Medulla oblongata (tissue), 1 donor: ENCODE results near the gene EGLN2.
"Not testable (repeated sequence)": the region's sequence is repeated elsewhere in the genome, so short reads cannot be mapped to it uniquely, and the experiment has no call there.

ENCODE experiments used
- DNase-seq: peaks from one replicate; pipeline ENCODE4 v3.0.0-alpha.2; 2015; ENCODE audit errors: extremely low spot score

EGLN2 gene

DNA sequence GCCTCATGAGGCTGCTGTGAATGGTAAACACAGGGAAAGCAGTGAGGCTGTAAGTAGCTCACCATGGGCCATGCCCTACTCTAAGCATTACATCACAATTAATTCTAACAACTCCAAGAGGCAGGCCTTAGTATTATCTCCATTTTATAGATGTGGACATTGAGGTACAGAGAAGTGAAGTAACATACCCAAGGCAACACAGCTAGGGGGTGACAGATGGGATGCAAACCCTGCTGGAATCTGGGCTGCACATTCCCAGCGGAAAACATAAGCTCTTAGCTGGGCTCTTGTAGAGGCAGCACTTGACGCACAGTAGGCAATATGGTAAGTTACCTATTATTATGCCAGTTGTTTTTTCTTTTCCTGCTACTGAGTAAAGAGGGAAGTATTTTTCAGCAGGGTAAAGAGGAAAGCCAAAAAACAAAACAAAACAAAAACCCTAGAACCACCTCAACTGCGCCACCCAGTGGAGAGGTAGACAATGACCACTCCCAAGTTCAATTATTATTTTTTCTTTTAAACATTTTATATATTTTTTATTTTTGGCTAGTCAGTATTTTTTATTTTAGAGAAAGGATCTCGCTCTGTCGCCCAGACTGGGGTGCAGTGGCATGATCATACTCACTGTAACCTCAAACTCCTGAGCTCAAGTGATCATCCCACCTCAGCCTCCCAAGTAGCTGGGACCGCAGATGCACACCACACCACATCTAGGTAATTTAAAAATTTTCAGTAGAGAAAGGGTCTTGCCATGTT lies 20.7 kb downstream of the EGLN2 start:
- peak; percentile 67 for DNase-seq

DNA sequence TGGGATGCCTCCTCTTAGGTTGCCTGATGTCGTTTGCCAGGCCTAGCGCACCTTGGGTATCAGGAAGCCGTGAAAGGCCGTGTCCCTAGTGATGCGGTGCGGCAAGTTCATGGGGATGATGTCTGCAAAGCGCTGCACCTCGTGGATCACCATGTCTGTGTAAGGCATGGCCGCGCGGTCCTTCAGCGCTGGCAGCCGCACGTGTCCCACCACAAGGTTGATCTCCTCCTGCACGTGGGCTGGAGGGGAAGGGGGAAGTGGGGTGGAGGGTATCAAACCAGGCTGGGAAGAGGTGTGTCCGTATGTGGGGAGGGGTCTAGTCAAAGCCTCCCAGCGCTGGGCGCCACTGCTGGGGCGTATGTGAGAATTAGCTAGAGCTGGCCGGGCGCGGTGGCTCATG lies 23.2 kb downstream of the EGLN2 start:
- no peak for DNase-seq

DNA sequence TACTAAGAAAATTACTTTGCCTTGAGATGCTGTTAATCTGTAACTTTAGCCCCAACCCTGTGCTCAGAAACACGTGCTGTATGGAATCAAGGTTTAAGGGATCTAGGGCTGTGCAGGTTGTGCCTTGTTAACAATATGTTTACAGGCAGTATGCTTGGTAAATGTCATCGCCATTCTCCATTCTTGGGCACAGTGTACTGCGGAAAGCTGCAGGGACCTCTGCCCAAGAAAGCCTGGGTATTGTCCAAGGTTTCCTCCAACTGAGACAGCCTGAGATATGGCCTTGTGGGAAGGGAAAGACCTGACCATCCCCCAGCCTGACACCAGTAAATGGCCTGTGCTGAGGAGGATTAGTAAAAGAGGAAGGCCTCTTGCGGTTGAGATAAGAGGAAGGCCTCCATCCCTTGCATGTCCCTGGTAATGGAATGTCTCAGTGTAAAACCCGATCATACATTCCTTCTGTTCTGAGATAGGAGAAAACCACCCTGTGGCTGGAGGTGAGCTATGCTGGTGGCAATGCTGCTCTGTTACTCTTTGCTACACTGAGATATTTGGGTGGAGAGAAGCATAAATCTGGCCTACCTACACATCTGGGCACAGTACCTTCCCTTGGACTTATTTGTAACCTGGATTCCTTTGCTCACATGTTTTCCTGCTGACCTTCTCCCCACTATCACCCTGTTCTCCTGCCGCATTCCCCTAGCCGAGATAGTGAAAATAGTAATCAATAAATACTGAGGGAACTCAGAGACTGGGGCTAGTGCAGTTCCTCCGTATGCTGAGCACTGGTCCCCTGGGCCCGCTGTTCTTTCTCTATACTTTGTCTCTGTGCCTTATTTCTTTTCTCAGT lies 23.9 kb downstream of the EGLN2 start:
- peak; percentile 53 for DNase-seq

DNA sequence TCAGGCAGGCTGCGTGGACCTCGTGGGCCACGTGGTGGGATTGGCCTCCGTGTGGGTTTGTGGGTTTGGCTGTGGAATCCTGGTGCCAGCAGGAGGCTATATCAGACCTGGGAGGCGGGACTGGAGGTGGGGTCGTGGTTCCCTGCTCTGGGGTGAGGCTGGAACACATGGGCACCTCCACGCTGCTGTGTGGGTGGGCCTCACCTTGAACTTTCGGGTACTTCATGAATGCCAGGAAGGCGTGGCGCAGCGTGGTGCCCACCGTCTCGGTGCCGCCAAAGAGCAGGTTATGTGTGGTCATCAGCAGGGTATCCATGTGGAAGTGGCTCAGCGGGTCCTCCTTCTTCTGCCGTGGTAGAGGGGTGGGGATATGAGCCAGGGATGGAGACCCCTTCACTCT lies 25.9 kb downstream of the EGLN2 start:
- DNase-seq, result not testable (repeated sequence)

DNA sequence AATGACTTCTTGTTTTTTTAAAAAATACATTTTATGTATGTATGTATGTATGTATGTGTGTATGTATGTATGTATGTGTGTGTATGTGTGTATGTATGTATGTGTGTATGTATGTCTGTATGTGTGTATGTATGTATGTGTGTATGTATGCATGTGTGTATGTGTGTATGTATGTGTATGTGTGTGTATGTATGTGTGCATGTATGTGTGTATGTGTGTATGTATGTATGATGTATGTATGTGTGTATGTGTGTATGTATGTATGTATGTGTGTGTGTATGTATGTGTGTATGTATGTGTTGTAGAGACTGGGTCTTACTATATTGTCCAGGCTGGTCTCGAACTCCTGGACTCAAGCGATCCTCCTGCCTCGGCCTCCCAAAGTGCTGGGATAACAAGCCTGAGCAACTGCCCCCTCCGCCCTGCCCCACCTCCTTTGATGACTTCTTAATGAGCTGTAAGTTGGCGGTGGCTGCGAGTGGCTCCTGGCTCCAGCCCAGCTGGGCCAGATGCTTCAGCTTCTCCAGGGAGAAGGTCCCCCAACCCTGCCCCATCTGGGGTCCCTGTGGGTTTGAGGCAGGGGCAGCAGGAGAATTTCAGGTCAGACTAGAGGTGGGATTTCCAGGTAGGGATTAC lies 26.6 kb downstream of the EGLN2 start:
- DNase-seq, result not testable (repeated sequence)

DNA sequence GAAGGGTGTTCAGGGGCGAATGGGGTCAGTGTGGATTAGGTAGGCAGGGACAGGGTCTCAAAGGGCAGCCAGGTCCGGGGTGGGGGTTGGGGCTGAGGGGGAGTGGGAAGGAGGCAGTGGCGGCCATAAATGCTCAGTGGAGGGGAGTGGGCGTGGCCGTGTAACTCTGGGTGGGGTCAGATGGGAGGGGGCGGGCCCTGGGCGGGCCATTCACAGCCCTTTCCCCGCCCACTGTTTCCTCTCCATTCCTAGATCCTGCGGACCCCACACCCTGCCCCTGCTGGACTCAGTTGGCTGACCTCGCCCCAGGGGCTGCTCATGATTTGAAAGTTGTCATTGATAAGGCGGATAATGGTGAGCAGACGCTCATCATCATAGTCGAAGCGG lies 27.3 kb downstream of the EGLN2 start:
- DNase-seq, result not testable (repeated sequence)

DNA sequence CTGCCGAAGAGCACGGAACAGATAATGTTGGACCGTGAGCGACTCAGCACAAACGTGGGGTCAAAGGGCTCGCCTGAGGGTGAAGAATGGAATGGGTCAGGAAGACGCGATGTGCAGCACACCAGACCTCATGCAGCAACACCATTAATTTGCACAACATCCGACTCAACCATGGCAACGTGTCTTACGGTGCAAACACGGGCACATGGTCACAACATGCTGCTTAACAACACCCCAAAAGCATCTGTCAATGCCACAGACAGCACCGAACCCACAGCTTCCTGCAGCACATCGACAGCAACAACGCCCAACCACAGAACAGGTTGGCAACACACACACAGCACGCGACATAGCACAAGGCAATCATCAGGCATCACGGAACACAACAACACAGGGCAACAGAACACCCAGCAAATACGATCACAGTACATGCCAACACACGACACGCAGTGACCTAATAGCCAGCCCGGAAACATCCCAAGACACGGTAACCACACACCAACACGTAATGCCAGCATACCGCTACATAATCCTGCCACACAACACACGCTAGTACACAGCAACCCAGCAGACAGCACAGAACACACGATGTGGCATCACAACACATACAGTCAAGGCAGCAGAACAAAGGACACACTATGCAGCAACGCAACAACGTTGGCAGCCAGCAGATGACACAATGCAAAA lies 27.9 kb downstream of the EGLN2 start:
- not testable (repeated sequence) for DNase-seq

DNA sequence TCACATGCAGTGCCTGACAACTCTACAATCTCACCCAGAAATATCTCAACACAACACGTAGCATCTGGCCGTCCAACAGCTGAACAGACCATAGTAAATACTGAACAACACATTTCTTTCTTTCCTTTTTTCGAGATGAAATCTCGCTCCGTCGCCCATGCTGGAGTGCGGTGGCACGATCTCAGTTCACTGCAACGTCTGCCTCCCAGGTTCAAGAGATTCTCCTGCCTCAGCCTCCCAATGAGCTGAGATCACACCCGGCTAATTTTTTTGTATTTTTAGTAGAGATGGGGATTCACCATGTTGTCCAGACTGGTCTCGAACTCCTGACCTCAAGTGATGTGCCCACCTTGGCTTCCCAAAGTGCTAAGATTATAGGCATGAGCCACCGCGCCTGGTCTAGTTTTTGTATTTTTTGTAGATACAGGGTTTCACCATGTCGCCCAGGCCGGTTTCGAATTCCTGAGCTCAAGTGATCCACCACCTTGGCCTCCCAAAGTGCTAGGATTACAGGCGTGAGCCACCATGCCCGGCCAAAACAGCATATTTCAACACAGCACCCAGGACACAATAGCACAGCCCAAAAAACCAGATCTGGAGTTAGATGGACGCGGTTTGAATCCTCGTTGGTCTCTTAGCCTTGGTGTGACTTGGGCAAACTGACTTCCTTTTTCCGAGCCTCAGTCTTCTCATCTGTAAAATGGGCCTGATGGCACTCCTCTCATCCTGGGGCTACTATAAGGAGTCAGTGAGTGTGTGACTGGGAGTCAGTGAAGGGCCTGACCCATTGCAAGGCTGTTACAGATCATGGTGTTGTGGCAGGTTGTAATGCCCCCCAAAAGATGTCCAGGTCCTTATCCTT lies 28.6 kb downstream of the EGLN2 start:
- no peak for DNase-seq

DNA sequence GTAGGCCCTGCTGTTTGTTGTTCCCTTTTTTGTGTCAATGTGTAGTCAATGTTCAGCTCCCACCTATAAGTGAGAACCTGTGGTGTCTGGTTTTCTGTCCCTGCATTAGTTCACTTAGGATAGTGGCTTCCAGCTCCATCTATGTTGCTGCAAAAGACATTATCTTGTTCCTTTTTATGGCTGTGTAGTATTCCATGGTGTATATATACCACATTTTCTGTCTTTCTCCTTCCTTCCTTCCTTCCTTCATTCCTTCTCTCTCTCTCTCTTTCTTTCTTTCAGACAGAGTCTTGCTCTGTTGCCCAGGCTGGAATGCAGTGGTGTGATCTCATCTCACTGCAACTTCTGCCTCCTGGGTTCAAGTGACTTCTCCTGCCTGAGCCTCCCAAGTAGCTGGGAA lies 30.2 kb downstream of the EGLN2 start:
- no peak for DNase-seq

DNA sequence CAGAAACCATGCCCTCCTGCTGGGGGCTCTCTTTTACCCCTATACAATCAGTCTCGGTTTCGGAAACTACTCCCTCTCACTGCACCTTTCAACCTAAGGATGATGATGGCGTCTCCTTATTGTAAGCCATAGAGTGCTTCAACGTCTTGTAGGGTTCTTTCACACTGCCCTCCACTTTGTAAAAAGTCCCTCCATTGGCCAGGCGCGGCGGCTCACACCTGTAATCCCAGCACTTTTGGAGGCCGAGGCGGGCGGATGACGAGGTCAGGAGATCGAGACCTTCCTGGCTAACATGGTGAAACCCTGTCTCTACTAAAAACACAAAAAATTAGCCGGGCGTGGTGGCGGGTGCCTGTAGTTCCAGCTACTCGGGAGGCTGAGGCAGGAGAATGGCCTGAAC lies 31.8 kb downstream of the EGLN2 start:
- not testable (repeated sequence) for DNase-seq

DNA sequence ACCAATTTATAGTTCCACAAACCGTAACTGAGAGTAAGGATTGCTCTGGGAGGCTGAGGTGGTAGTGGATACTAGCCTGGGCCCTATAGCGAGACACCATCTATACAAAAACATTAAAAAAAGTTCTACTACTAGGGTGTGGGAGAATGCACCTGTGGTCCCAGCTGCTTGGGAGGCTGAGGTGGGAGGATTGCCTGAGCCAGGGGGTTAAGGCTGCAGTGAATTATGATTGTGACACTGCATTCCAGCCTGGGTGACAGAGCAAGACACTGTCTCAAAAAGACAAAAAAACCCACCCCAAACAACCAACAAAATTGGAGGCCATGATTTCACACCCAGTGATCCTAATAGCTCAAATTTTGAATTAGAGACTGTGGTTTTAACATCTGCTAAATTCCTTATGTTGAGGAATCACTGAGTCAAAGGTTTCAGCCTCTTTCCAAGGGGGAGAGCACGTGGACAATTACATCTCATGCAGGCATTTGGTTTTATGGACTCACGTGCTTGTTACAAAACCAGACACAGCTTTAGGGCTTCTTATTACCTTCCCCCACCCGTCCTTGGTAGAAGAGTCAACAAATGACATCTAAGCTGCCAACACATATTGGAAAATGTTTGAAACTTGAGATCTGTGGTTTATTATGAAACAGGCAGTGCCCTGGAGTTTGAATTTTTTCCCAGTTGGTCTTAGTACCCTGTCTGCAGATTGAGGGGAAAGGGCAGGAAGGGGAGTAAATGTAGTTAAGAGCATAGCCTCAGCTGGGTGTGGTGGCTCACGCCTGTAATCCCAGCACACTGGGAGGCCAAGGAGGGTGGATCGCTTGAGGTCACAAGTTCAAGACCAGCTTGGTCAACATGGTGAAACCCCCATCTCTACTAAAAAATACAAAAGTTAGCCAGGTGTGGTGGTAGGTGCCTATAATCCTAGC lies 32.8 kb downstream of the EGLN2 start:
- no peak for DNase-seq

DNA sequence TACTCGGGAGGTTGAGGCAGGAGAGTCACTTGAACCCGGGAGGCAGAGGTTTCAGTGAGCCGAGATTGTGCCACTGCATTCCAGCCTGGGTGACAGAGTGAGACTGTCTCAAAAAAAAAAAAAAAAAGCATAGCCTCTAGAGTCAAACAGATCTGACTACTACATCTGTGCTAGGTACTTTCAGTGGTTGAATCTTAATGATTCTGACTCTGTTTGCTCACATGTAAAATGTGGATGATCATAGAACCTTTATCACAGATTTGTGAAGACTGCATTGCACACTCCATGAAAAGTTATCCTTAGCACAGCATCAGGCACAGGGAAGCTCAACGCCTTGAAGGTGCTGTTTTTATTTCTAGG lies 33.4 kb downstream of the EGLN2 start:
- not testable (repeated sequence) for DNase-seq

DNA sequence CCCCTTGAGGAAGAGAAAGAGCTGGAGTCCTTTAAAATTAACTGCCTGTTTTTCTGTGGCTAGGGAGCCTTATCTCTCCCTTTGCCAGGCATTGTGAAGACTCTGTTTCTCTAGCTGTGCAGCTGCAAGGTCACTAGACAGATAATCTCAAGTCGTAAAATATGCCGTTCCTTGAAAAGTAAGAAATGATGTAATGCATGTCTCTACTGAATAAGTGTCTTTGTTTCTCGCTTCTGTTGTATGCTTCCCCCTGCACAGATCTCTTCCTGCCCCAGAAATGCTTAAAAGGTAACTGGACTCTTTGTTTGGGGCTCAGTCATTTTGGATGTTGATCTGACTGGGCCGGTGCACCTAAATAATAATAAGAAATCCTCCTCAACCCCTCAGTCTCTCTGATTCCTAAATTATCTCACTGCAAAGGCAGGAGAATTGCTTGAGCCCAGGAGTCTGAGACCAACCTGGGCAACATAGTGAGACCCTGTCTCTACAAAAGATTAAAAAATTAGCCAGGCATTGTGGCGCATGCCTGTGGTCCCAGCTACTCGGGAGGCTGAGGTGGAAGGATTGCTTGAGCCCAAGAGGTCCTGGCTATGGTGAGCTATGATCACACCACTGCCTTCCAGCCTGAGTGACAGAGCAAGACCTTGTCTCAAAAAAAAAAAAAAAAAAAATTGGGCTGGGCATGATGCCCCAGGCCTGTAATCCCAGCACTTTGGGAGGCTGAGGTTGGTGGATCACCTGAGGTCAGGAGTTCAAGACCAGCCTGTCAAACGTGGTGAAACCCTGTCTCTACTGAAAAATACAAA lies 34.9 kb downstream of the EGLN2 start:
- not testable (repeated sequence) for DNase-seq

DNA sequence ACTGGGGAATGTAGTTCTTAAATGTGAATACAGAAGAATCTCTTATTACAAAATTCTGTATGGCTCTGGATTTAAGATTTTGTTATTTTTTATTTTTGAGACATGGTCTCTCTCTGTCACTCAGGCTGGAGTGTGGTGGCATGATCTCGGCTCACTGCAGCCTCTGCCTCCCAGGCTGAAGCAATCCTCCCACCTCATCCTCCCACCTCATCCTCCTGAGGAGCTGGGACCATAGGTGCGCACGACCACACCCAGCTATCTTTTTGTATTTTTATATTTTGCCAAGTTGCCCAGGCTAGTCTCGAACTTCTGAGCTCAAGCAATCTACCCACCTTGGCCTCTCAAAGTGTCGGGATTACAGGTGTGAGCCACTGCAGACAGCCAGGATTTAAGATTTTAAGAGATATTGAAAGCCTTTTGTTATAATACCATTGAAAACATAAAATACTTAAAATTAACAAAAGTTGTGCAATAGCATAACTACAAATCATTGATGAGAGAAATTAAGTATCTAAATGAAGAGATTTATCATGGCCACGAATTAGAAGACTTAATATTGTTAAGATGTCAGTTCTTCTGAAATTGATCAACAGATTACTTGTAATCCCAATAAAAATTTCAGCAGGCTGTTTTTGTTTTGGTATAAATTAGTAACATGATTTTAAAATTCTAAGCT lies 37.9 kb downstream of the EGLN2 start:
- DNase-seq, result no peak

DNA sequence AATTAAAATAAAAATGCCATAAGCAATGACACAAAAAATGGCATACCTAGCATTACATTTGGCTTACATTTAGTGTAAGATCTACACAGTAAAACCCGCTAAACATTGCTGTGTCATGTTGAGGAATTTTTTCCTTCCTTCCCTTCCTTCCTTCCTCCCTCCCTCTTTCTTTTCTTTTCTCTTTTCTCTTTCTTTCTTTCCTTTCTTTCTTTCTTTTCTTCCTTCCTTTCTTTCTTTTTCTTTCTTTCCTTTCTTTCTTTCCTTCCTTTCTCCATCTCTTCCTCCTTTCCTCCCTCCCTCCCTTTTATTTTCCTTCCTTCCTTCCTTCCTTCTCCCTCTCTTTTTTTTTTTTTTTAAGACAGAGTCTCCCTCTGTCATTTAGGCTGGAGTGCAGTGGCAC lies 39.5 kb downstream of the EGLN2 start:
- not testable (repeated sequence) for DNase-seq

DNA sequence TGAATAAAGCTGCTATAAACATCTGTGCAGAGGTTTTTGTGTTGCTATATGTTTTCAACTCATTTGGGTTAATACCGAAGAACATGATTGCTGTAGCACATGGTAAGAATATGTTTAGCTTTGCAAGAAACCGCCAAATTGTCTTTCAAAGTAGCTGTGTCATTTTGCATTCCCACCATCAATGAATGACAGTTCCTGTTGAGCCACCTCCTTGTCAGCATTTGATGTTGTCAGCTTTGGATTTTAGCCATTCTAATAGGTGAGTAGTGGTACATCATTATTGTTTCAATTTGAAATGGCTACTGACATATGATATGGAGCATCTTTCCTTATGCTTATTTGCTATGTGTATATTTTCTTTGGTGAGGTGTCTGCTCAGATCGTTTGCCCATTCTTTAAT lies 43.0 kb downstream of the EGLN2 start:
- not testable (repeated sequence) for DNase-seq

DNA sequence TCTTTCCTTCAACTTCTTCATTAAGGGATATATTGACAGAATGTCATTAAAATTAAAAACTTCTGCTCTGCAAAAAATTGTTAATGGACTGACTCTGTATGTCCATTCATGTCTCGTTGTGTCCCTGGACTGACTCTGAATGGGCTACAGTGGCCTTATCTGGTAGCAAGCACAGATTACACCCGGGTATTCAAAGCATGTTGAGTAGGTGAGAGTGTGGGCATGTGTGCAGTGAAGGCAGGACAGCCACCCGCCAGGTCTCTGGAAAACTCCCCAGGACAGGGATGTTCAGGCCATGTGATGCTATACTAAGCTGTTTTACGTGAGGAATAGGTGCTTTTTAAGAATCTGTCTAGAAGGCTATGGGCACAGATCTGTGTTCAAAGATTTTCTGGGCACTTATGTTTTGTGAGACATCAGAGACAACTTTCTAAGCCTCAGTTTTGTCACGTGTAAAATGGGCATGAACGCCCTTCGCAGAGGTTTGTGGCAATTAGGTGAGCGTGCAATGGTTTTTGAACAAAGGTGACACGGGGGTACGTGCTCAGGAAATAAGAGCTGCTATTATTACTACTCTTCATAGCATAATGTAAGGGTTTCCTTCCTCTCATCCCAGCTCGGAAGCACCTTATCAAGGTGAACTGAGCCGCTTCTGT lies 44.1 kb downstream of the EGLN2 start:
- DNase-seq, result not testable (repeated sequence)

DNA sequence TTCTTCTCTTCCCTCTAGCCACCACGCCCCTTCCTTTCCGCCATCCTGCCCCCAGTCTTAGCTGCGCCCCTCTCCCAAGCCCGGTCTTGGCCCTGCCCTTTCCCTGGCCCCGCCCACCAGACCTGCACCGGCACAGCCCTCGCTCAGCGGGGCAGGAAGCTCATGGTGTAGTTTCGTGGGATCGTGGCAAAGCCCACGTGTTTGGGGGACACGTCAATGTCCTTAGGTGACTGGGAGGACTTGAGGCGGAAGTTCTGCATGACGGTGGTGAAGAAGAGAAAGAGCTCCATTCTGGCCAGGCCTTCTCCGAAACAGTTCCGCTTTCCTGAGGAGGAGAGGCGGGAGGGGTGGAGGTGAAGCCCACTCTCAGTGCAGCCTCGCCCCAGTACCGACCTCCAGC lies 44.7 kb downstream of the EGLN2 start:
- not testable (repeated sequence) for DNase-seq
